Caco-2 (cell line): ENCODE measurements around the gene SPOP. TPM values are rescaled to one million over a fixed set of nuclear protein-coding genes. Genes with fewer than 3 reads are reported as not detected.

Experiments
- BruUV-seq: library from RNA; stranded (reverse); fragments of 400-500 nt; replicated peaks from 2 replicates; lab custom pipeline; 2021; lab: Mats Ljungman, UMichigan
- CTCF ChIA-PET: fragments of 300-600 bp; sonication (Branson Sonifier 250); formaldehyde crosslinking; loops from one replicate; lab custom pipeline; 2022; ENCODE audit warnings: antibody characterized with exemption; lab: Charles Lee
- POLR2A ChIA-PET: fragments of 300-600 bp; sonication (Branson Sonifier 250); formaldehyde crosslinking; loops from one replicate; lab custom pipeline; 2022; ENCODE audit warnings: antibody characterized with exemption; lab: Charles Lee
- DNase-seq, 2 experiments: peaks; one replicate each; pipeline versions ENCODE4 v3.0.0 to v3.0.0-alpha.2; 2020 to 2022
- H3K27me3 ChIP-seq: replicated peaks from 2 replicates; pipeline ENCODE4 v1.6.0; 2011; ENCODE audit warnings: low read length; ENCODE audit not compliant: control insufficient read depth, insufficient read depth
- H3K36me3 ChIP-seq: 2 replicates; pipeline ENCODE4 v1.5.1; 2011; ENCODE audit warnings: low read length; ENCODE audit not compliant: control insufficient read depth, insufficient read depth
- H3K4me1 ChIP-seq: fragments of 250-450 bp; sonication (Bioruptor Pico); 2 replicates; pipeline ENCODE4 v1.5.1; 2020; ENCODE audit warnings: mild to moderate bottlenecking
- H3K4me3 ChIP-seq: 2 replicates; pipeline ENCODE4 v1.5.1; 2011; ENCODE audit warnings: low read depth, mild to moderate bottlenecking, control low read depth, low read length
- H3K9me3 ChIP-seq: fragments of 250-450 bp; sonication (Bioruptor Pico); 2 replicates; pipeline ENCODE4 v1.5.1; 2020; ENCODE audit warnings: mild to moderate bottlenecking, moderate library complexity
- H3K27ac Mint-ChIP-seq: one replicate; pipeline ENCODE4 v1.8.0; 2022; ENCODE audit warnings: mixed read lengths; ENCODE audit not compliant: unreplicated experiment
- H3K27me3 Mint-ChIP-seq: one replicate; pipeline ENCODE4 v1.8.0; 2022; ENCODE audit warnings: mixed read lengths; ENCODE audit not compliant: insufficient read depth, unreplicated experiment
- H3K36me3 Mint-ChIP-seq: one replicate; pipeline ENCODE4 v1.8.0; 2022; ENCODE audit warnings: mild to moderate bottlenecking, mixed read lengths; ENCODE audit not compliant: insufficient read depth, unreplicated experiment
- H3K4me1 Mint-ChIP-seq: one replicate; pipeline ENCODE4 v1.8.0; 2022; ENCODE audit warnings: low read depth, mixed read lengths; ENCODE audit not compliant: unreplicated experiment
- H3K4me3 Mint-ChIP-seq: one replicate; pipeline ENCODE4 v1.8.0; 2022; ENCODE audit warnings: mild to moderate bottlenecking, moderate library complexity, mixed read lengths; ENCODE audit not compliant: unreplicated experiment
- H3K9me3 Mint-ChIP-seq: one replicate; pipeline ENCODE4 v1.8.0; 2022; ENCODE audit warnings: mixed read lengths; ENCODE audit not compliant: unreplicated experiment
- intact Hi-C: fragments of 100-400 bp; cut with micrococcal nuclease; formaldehyde crosslinking; loops from one replicate; pipeline ENCODE4 v1.10.0; 2022; ENCODE audit not compliant: unreplicated experiment
- total RNA-seq: library from RNA; stranded (reverse); gene quantifications from 2 replicates; pipeline ENCODE4 v1.2.3, GENCODE V29; 2022
- TF ChIP-seq, protein P1 (sequence below), 2 experiments: fragments of 200-600 bp in 1 of 2; IDR thresholded peaks; 1 replicate in 1 of 2; 2 replicates in 1 of 2; pipeline versions ENCODE4 v1.5.1 to v1.8.0; 2011 to 2022; ENCODE audit warnings: antibody characterized with exemption in 1 of 2, control low read depth in 1 of 2, inconsistent platforms in 1 of 2, low read depth in 1 of 2, low read length in 1 of 2, mild to moderate bottlenecking in 1 of 2, moderate library complexity in 1 of 2; ENCODE audit not compliant: insufficient read depth in 1 of 2, severe bottlenecking in 1 of 2, unreplicated experiment in 1 of 2

Gene SPOP
- total RNA-seq, 1 experiment from 2014 or later, result 70.2 TPM

DNA sequence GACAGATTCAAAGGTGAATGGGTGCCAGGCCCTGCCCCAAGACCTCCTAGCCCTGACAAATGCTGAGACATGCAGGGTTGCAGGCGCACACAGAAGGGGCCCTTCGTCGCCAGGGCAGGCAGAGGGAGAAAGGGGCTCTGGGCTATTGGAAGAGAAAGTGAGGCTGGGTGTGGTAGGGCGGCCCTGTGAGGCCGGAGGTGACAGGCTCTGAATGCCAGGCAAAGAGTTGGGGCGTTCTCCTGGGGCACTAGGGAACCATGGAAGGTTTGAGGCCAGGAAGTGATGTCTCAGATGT lies 128.6 kb downstream of the SPOP start:
- DNase-seq, result peak in 1 of 2 experiments; percentile 37
- TF ChIP-seq, protein P1, sequence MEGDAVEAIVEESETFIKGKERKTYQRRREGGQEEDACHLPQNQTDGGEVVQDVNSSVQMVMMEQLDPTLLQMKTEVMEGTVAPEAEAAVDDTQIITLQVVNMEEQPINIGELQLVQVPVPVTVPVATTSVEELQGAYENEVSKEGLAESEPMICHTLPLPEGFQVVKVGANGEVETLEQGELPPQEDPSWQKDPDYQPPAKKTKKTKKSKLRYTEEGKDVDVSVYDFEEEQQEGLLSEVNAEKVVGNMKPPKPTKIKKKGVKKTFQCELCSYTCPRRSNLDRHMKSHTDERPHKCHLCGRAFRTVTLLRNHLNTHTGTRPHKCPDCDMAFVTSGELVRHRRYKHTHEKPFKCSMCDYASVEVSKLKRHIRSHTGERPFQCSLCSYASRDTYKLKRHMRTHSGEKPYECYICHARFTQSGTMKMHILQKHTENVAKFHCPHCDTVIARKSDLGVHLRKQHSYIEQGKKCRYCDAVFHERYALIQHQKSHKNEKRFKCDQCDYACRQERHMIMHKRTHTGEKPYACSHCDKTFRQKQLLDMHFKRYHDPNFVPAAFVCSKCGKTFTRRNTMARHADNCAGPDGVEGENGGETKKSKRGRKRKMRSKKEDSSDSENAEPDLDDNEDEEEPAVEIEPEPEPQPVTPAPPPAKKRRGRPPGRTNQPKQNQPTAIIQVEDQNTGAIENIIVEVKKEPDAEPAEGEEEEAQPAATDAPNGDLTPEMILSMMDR (IDR thresholded peaks at IDR 0.05; ENCODE audit: insufficient read depth in 1 of 2, low read depth in 1 of 2, low read length in 1 of 2, severe bottlenecking in 1 of 2, unreplicated experiment in 1 of 2), result no peak
- CTCF ChIA-PET, result interaction anchor here (1.3 kb wide), 1 partner anchor 53 kb away, joined by 9 read pairs; the partner anchor contains the start of gene NGFR
- Histone ChIP-seq H3K4me1 (peaks cover 5% of the 10 kb centered on the region; the same call in 1 of the 2 replicates), H3K27me3 (no peaks in the 10 kb centered on the region), H3K36me3 (no peaks in the 10 kb centered on the region), H3K9me3 (peaks cover 2% of the 10 kb centered on the region), H3K4me3 (no peak overlapping the region)
- Mint-ChIP-seq H3K9me3 (no peaks in the 10 kb centered on the region), H3K4me3 (no peak overlapping the region), H3K4me1 (peaks cover 9% of the 10 kb centered on the region), H3K36me3 (no peaks in the 10 kb centered on the region), H3K27ac (no peak overlapping the region), H3K27me3 (no peaks in the 10 kb centered on the region)
- POLR2A ChIA-PET, result no interaction called here
- no TSS peak for BruUV-seq
- intact Hi-C loops, result loop anchor here (2.0 kb wide), 1 partner anchor 52 kb away; no protein-coding TSS in a partner anchor

Other genes starting within 250 kb of the SPOP start
- gene NGFR, start 182.8 kb downstream of the SPOP start, total RNA-seq, result 1.6 and 1.7 TPM in 2 replicates
- 1.7 and 2.0 TPM in 2 replicates for gene NXPH3, start 102.2 kb downstream of the SPOP start, total RNA-seq
- 228 and 232 TPM in 2 replicates for gene SLC35B1, start 29.9 kb upstream of the SPOP start, total RNA-seq
- gene FAM117A, start 86.0 kb upstream of the SPOP start, total RNA-seq, result 36.8 and 41.5 TPM in 2 replicates
- gene KAT7, start 110.6 kb upstream of the SPOP start, total RNA-seq, result 131 and 137 TPM in 2 replicates
- gene TAC4, start 170.0 kb upstream of the SPOP start, total RNA-seq, result 10.8 and 17.1 TPM in 2 replicates